ENCODE measurements around the gene UBE3A.
"Not testable (repeated sequence)": the region's sequence is repeated elsewhere in the genome, so short reads cannot be mapped to it uniquely, and the experiment has no call there.

The UBE3A gene

GRCh38 chr15:25437777-25438600, 835 bp downstream of the UBE3A start:
- peak; percentile 61 for DNase-seq

GRCh38 chr15:25436707-25437106, 2.1 kb downstream of the UBE3A start:
- no peak for DNase-seq

DNA sequence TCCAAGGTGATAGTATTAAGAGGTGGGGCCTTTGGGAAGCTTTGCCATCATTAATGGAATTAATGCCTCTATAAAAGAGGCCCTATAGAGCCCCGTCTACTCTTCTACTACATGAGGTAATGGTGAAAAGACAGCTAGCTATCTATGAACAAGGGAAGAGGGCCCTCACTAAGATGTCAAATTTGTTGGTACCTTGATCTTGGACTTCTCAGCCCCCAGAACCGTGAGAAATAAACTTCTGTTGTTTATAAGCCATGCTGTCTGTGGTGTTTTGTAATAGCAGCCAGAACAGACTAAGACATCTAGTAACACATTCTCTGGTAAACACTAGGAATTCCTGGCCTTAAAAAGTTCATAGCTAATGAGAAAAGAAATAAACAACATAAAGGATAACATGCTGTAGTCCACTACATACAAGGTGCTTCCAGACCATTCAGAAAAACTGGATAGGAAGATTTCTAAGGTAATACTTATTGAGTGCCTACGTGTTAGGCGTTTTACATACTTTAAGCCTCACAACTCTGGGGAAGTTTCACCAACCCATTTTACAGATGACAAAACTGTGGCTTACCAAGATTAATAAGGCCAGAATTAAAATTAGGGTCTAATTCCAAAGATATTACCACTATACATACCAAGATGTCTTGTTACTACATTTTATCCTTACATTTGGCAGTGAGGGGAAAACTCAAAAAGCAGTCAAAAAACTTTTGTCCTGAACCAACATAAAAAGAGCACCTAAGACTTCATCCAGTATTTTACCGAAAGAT, 3.2 kb downstream of the UBE3A start:
- DNase-seq, result no peak

GRCh38 chr15:25433118-25433865, 5.5 kb downstream of the UBE3A start:
- peak; percentile 14 for DNase-seq

DNA sequence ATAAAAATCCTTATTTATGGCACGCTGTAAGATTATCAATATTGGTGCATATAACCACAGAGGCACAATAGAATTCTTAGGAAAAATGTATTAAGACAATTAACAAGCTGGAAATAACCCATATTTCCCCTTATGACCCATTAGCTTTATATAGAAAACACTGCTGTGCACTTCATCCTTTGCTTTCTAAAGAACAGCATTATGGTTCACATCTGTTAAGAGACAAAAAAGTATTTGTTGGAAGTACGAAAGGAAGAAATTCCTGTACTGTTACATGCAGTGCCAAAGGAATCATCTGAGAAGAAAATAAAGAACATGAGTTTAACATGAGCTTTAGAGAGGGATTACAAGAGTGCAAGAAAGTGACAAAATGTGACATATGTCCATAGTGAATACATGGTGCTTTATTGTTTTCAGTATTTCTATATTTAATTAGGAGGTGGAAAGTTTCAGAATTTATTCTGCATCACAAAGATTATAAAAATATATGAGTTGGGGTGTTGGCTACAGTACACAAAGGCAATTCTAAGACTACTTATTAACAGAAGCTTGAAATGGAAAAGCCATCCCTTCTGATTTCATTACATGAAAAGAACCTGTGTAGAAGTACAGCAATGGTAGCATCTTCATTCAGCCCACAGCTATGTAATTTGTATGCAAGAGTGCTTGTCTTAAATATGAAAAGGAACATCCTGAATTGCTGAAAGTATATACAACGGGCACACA, 6.8 kb downstream of the UBE3A start:
- DNase-seq, result no peak

- DNase-seq, result no peak
Observed at GRCh38 chr15:25427861-25428260, 11.0 kb downstream of the UBE3A start.

- DNase-seq, result no peak
Observed at GRCh38 chr15:25426896-25427610, 11.8 kb downstream of the UBE3A start.

DNA sequence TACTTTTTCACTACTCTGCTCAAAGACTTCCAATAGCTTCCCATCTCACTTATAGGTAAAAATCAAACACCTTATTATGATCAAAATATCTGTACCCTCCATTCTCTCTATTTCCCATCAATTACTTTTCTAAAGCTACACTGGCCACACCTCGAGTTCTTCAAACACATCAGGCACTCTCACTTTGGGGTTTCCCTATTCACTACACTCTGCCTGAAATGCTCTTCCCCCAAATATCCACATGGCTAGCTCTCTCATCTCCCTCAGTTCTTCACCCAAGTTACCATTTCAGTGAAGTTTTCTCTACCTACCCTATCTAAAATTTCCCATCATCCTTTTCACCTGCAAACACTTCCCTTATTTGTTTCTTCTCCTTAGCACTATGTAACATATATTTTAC, 14.8 kb downstream of the UBE3A start:
- no peak for DNase-seq

DNA sequence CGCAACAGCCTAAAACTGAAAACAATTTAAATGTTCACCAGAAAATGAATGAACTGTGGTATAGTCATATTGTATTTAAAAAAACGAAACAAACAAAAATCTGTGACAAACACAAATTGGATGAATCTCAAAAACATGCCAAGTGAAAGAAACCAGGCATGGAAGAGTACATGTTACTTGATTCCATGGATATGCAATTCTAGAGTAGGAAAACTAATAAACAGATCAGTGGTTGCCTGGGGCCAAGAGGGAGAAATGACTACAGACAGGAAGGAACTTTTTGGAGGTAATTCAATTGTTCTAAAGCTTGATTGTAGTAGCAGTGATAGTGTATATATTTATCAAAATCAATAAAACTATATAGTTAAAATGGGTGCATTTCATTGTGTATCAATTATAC, 16.8 kb downstream of the UBE3A start:
- DNase-seq, result no peak

DNA sequence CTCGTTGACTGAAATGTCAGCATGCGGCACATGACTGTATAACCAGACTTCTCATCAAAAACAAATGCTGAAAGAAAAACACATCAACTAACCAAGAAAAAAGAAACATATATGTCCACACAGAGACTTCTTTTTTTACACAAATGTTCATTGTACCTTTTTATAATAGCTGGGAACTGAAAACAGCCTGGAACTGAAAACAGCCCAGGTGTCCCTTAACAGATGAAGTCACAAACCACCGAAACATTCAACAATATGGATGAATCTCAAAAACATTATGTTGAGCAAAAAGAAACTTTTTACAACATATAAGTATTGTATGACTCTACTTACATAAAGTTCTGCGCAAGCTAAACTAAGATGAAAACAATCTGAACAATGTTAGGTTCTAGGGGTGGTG, 20.6 kb downstream of the UBE3A start:
- no peak for DNase-seq

DNA sequence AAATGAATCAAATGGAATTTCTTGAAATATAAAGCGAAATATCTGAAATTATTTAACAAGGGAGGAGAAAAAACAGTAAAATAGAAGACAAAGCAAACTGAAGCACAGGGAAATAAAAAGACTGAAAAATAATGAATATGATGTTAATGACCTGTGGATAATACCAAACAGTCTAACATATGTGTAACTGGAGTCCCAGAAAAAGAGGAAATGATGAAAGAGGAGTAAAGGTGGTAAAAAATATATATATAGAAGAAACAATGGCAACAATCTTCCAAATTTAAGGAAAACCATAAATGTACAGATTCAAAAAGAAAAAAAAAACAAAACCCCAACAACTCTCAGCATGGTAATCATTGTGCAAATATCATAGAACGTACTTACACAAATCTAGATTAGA, 21.2 kb downstream of the UBE3A start:
- no peak for DNase-seq

DNA sequence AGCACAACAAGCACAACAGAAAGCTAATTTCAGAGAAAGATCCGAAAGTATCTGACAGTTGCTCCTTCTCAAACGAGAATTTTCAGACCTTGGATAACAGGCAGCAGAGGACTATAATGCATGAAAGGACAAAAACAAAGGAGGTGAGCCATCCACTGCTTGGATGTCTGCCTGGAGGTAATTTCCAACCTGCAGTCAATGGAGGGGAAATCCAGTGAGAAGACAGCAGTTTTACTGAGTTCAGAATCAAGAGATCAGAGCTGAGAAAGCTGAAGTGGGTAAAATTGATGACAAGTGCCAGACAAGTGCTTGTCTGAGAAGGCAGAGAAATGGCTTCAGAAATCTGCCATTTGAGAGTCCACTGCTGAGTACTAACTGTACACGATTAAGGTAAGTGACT, 22.1 kb downstream of the UBE3A start:
- DNase-seq, result no peak

- no peak for DNase-seq
Observed at GRCh38 chr15:25415707-25416106, 23.1 kb downstream of the UBE3A start.

DNA sequence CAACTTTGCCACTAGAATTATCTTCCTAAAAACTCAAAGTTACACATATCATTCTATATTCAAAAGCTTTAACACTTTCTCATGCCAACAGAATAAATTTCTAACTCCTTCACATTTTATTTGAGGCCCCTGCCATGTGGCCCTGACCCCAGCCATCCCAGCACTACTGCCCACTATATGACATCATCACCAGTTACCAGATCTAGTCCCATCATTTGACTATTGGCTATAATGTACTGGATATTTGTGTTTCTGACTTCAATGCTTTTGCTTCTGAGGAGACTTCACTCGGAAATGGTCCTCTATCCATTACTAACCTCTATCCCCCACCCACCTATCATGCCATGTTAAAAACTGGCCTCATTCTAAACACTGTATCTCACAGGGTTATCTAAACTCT, 23.6 kb downstream of the UBE3A start:
- DNase-seq, result no peak

DNA sequence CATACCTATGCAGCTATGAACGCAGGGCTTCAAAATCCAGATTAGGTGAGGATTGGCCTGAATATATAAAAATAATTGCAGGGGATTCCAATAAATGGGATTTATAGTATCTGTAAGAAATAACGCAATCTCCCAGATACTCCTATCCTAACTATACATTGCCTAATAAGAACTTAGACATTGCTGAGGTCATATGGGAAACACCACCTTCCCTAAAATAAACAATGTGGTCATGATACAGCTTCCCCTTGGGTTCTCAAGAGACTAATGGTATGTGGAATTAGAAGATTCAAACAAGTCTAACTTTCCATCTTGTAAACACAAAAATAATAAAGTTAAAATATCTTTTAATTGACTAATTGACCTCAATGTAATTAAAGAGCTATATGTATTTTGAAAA, 28.2 kb downstream of the UBE3A start:
- peak; percentile 26 for DNase-seq

GRCh38 chr15:25409731-25410130, 29.1 kb downstream of the UBE3A start:
- not testable (repeated sequence) for DNase-seq

DNA sequence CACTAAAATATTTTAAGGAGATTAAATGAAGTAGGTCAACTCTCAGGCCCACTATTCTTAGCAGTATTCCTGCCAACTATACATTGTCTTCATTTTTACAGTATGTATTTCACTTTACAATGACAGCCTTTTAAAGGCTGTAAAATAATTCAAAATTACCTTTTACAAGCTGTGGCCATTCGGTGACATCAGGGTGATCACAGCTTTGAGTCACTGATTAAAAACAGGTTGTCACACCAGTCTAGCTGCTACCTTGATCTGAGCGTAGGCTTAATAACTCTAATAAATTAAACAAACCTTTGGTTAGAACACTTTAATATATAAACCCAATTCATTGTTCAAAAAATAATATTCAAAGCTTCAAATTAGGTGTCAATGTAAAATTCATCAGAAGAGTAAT, 29.9 kb downstream of the UBE3A start:
- DNase-seq, result no peak

GRCh38 chr15:25408428-25408827, 30.4 kb downstream of the UBE3A start:
- DNase-seq, result no peak

GRCh38 chr15:25407950-25408349, 30.9 kb downstream of the UBE3A start:
- no peak for DNase-seq

- DNase-seq, result no peak
Observed at GRCh38 chr15:25406846-25407245, 32.0 kb downstream of the UBE3A start.

DNA sequence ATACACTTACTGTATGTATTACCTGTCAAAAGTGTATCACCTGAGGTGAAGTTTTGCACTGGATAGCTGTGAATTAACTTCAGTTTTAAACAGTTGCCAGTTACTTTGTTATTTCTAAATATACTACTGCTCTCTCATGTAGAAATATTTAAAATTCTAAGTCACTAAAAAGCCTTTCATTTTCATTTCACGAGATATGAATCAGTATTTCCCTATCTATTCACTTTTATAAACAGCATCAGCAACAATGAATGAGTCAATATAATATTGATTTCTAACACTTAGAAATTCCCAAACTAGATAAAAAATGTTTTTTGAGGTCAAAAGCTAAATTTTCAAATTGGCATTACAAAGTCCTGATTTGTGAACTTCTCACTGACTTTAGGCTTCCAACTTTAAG, 32.6 kb downstream of the UBE3A start:
- no peak for DNase-seq

DNA sequence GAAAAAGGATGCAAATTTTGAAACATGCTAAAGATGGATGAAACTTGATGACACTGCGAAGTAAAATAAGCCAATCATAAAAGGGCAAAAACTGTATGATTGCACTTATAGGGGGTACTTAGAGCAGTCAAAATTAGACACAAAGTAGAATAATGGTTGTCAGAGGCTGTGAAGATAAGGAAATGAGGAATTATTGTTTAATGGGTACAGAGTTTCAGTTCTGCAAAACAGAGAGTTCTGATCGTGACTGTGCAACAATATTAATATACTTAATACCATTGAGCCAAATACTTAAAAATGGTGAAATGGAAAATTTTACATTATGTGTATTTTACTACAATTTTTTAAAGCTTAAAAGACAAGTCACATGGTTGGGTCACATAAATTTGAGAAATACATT, 35.1 kb downstream of the UBE3A start:
- no peak for DNase-seq

All from fibroblast of skin of right biceps (primary cell).